ENCODE results near the gene ADAT3.

ADAT3 gene

DNA sequence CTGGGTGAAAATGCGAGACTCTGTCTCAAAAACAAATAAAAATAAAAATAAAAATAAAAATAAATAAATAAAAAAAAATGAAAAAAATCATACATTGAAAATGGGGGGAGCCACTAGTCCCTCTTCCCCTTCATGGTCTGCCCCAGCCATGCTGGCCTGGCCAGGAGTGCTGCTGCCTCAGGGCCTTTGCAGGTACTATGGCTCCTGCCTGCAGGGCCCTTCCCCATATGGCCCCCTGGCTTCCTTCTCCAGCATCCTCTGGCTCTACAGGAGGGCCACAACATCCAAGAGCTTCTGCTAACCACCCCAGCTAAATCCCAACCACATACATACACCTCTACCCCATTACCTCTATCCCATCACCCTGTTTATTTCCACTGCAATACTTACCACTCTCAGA lies 15.3 kb upstream of the ADAT3 start:
- peaks cover 2% of the 10 kb centered on the region for H3K79me2 ChIP-seq (ENCODE audit: insufficient read depth, low read length)
- no peaks in the 10 kb centered on the region for H3K9me3 ChIP-seq (ENCODE audit: insufficient read depth, low read length, severe bottlenecking)
- no peaks in the 10 kb centered on the region for H3K36me3 ChIP-seq (ENCODE audit: insufficient read depth, low read length)
- H3K4me3 ChIP-seq (ENCODE audit: low read depth in 1 of 2, low read length in 2 of 2) = no peak overlapping the region
- H3K4me2 ChIP-seq (ENCODE audit: insufficient read depth, low read length) = no peak overlapping the region
- no peaks in the 10 kb centered on the region for H3K27me3 ChIP-seq (ENCODE audit: insufficient read depth, low read length, poor library complexity)
- H3K9ac ChIP-seq (ENCODE audit: low read depth, low read length) = no peak overlapping the region
- DNase-seq (no peak), ATAC-seq (ENCODE audit: insufficient read depth, low read depth) (no peak)
- peaks cover 11% of the 10 kb centered on the region for H3K4me1 ChIP-seq (ENCODE audit: insufficient read depth, low read length)
- no peak overlapping the region for H2AFZ ChIP-seq (ENCODE audit: low read depth, low read length)
- no peak overlapping the region for H3K27ac ChIP-seq (ENCODE audit: low read length)
- TF ChIP-seq, protein P1, sequence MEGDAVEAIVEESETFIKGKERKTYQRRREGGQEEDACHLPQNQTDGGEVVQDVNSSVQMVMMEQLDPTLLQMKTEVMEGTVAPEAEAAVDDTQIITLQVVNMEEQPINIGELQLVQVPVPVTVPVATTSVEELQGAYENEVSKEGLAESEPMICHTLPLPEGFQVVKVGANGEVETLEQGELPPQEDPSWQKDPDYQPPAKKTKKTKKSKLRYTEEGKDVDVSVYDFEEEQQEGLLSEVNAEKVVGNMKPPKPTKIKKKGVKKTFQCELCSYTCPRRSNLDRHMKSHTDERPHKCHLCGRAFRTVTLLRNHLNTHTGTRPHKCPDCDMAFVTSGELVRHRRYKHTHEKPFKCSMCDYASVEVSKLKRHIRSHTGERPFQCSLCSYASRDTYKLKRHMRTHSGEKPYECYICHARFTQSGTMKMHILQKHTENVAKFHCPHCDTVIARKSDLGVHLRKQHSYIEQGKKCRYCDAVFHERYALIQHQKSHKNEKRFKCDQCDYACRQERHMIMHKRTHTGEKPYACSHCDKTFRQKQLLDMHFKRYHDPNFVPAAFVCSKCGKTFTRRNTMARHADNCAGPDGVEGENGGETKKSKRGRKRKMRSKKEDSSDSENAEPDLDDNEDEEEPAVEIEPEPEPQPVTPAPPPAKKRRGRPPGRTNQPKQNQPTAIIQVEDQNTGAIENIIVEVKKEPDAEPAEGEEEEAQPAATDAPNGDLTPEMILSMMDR (IDR thresholded peaks at IDR 0.05; ENCODE audit: borderline replicate concordance, extremely low read depth, low read length, poor library complexity, severe bottlenecking) = no peak
- TF ChIP-seq EZH2 (IDR thresholded peaks at IDR 0.05; ENCODE audit: borderline replicate concordance, low read depth, low read length, severe bottlenecking) = no peak
- H4K20me1 ChIP-seq (ENCODE audit: insufficient read depth, low read length) = peaks cover 2% of the 10 kb centered on the region

DNA sequence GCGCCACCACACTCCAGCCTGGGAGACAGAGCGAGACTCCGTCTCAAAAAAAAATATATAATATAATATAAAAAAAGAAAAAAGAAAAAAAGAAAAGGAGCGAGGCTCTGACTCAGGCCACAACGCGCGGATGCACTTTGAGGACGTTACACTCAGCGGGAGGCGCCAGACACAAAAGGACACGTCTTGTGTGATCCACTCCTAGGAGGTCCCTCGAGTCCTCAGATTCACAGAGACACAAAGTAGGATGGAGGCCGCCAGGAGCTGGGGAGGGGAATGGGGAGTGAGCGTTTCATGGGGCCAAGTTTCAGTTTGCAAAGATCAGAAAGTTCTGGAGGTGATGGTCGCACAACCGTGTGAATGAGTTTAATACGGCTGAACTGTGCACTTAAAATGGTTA lies 11.4 kb upstream of the ADAT3 start:
- Histone ChIP-seq H3K9me3 (ENCODE audit: insufficient read depth, low read length, severe bottlenecking) (no peaks in the 10 kb centered on the region), H4K20me1 (ENCODE audit: insufficient read depth, low read length) (no peaks in the 10 kb centered on the region; the same call in 1 of the 2 replicates), H2AFZ (ENCODE audit: low read depth, low read length) (no peak overlapping the region), H3K9ac (ENCODE audit: low read depth, low read length) (no peak overlapping the region), H3K79me2 (ENCODE audit: insufficient read depth, low read length) (no peaks in the 10 kb centered on the region), H3K27me3 (ENCODE audit: insufficient read depth, low read length, poor library complexity) (no peaks in the 10 kb centered on the region), H3K4me1 (ENCODE audit: insufficient read depth, low read length) (peaks cover 17% of the 10 kb centered on the region), H3K27ac (ENCODE audit: low read length) (no peak overlapping the region), H3K4me2 (ENCODE audit: insufficient read depth, low read length) (no peak overlapping the region), H3K36me3 (ENCODE audit: insufficient read depth, low read length) (no peaks in the 10 kb centered on the region), H3K4me3 (ENCODE audit: low read depth in 1 of 2, low read length in 2 of 2) (no peak overlapping the region)
- ATAC-seq (ENCODE audit: insufficient read depth, low read depth) (no peak), DNase-seq (no peak)
- TF ChIP-seq, protein P1 (IDR thresholded peaks at IDR 0.05; ENCODE audit: borderline replicate concordance, extremely low read depth, low read length, poor library complexity, severe bottlenecking) = no peak
- no peak for TF ChIP-seq EZH2 (IDR thresholded peaks at IDR 0.05; ENCODE audit: borderline replicate concordance, low read depth, low read length, severe bottlenecking)

DNA sequence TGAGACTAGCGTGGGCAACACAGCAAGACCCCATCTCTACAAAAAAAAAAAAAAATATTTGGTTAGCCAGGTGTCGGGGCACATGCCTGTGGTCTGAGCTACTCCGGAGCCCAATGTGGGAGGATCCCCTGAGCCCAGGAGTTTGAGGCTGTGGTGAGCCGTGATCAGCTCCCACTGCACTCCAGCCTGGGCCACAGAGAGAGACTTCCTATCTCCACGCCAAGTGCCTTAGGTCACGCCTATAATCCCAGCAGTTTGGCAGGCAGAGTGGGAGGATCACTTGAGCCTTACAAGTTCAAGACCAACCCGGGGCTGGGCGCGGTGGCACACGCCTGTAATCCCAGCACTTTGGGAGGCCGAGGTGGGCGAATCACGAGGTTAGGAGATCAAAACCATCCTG lies 8.7 kb upstream of the ADAT3 start:
- no peak for DNase-seq

More for the DNA sequence above, 8.7 kb upstream of the ADAT3 start:
- no peak for TF ChIP-seq EZH2 (IDR thresholded peaks at IDR 0.05; ENCODE audit: borderline replicate concordance, low read depth, low read length, severe bottlenecking)
- TF ChIP-seq, protein P1 (IDR thresholded peaks at IDR 0.05; ENCODE audit: borderline replicate concordance, extremely low read depth, low read length, poor library complexity, severe bottlenecking) = no peak
- Histone ChIP-seq H3K27me3 (ENCODE audit: insufficient read depth, low read length, poor library complexity) (no peaks in the 10 kb centered on the region), H3K36me3 (ENCODE audit: insufficient read depth, low read length) (no peaks in the 10 kb centered on the region), H3K9me3 (ENCODE audit: insufficient read depth, low read length, severe bottlenecking) (no peaks in the 10 kb centered on the region), H3K4me2 (ENCODE audit: insufficient read depth, low read length) (no peak overlapping the region), H3K4me3 (ENCODE audit: low read depth in 1 of 2, low read length in 2 of 2) (no peak overlapping the region), H2AFZ (ENCODE audit: low read depth, low read length) (no peak overlapping the region), H3K79me2 (ENCODE audit: insufficient read depth, low read length) (no peaks in the 10 kb centered on the region), H3K9ac (ENCODE audit: low read depth, low read length) (no peak overlapping the region), H3K4me1 (ENCODE audit: insufficient read depth, low read length) (peaks cover 17% of the 10 kb centered on the region), H4K20me1 (ENCODE audit: insufficient read depth, low read length) (no peaks in the 10 kb centered on the region; the same call in 1 of the 2 replicates), H3K27ac (ENCODE audit: low read length) (no peak overlapping the region)
- no peak for ATAC-seq (ENCODE audit: insufficient read depth, low read depth)
